HG03159 (cell line): Measurements from ENCODE around the gene GBA2.

Experiments
- ATAC-seq: cut with Tn5 transposase; IDR thresholded peaks from one replicate; pipeline ENCODE4 v1.9.1; 2021; ENCODE audit warnings: mild to moderate bottlenecking, moderate library complexity; ENCODE audit not compliant: unreplicated experiment

GBA2 gene

GRCh38 chr9:35718721-35719511 lies 30.1 kb downstream of the GBA2 start:
- no peak for ATAC-seq

DNA sequence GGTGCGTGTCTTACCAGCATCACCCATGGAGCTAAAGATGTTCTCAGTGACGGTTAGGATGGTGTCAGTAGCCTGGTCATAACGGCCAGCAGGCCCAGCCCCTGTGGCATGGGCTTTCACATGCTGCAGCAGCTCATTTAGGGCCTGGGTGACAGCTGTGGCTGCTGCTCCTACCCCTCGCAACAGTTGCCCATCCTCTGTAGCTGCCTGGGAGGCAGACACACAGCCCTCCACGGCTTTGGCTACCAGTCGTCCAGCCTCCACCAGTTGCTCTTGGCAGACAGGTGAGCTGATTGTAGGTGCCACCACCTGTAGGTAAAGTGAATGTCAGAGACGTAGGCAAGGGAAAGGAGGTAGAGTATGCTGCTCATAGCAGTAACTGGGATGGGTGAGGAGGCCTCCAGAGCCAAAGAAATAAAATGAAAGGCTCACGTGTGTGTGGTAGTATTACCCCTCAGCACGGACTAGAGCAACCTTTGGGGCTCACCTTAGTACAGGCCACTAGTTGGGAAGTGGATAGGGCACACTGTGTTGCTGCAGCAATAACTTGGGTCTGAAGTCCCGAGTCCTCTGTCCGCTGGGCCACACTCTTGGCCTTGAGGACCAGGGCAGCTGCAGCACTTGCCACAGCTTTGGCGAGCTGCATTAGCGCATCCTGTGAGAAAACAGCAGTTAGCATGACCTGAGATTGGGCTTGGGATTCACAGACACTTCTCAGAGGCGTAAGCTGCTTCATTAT lies 31.7 kb downstream of the GBA2 start:
- ATAC-seq = no peak

DNA sequence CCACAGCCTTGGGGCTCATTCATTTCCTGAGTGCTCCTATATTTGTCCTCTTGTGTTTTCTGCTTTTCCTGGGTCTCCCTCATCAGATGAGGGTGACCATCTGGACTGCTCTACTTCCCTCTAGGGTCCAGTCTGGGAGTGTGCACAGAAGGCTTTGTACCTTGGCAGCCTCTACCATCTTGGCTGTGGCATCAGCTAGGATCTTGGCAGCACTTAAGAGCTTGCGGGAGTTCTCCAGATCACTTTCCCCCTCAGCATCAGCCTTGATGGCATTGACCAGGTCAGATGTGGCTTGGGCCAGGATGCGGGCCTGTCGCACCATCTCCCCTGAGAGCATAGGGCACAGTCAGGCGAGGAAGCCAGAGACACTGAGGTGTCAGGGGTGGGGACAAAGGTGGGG lies 32.8 kb downstream of the GBA2 start:
- no peak for ATAC-seq

DNA sequence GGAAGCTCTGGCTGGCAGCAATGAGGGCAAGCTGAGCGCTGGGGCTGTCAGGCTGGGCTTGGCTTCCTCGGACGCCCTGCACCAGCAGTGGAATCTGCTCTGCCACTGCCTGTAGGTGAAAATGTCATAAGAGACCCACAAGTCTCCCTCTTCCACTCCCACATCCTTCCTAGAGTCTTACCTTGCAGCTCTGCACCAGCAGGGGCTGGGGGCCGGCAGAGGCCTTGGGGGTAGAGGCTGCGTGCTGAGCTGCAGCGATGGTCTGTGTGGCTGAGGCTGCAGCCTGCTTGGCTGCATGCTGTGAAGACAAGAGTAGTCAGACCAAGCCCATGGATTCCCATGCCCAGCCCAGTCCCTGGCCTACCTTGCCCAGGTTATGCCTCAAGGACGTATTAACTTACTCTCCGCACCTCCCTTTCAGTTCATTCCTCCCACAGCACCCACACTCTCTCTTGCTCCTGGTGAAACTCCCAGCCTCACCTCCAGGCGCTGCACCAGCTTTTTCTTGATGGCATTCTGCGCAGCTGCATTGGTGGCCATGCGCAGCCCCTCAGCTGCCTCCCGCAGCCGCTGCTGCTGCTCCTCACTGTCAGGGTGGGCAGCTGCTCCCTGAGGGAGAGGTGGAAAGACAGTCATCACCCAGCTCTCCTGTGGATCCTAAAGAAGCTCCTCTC lies 34.3 kb downstream of the GBA2 start:
- ATAC-seq = no peak

- no peak for ATAC-seq
Measured at GRCh38 chr9:35714123-35714522, 34.9 kb downstream of the GBA2 start.

DNA sequence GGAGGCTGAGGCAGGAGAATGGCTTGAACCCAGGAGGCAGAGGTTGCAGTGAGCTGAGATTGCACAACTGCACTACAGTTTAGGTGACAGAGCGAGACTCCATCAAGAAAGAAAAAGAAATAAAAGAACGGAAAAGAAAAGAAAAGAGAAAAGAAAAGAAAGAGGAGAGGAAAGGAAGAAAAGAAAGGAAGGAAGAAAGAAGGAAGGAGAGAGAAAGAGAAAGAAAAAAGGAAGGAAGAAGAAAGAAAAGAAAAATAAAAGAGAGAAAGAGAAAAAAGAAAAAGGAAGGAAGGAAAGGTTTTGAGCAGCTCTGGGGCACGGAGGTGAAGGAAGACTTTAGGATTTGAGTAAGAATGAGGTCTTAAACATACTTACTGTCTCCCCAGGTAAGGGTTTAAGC lies 35.5 kb downstream of the GBA2 start:
- no peak for ATAC-seq

DNA sequence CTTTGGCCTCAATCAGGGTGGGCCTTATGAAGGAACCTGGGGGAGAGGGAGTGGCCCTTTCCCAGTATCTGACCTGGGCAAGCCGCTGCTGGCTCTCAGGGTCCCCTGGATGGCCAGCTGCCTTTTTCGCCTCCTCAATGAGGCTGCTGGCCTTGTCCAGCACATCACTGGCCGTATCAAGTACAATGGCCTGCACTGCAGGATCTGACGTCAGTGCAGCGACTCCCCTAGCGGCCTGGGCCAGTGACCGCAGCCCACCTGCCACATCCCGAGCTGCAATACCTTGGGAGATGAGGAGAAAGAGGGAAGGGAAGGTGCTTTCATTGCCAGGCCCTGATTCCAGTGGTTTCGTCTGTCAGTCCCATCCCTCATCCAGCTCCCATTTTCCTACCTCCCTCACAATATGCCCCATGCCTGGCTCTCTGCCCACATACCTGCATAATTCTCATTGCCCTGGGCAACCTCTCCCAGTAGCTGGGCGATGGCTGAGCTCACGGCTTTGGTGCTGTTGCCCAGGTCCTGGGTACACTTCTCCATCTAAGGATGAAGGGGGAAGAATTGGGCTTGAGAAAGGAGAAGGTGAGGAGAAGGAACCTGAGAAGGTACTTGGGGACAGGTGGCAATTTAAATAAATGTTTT lies 36.1 kb downstream of the GBA2 start:
- ATAC-seq = no peak

- no peak for ATAC-seq
Measured at GRCh38 chr9:35711501-35712428, 37.3 kb downstream of the GBA2 start.

GRCh38 chr9:35710818-35711500 lies 38.1 kb downstream of the GBA2 start:
- ATAC-seq = no peak

DNA sequence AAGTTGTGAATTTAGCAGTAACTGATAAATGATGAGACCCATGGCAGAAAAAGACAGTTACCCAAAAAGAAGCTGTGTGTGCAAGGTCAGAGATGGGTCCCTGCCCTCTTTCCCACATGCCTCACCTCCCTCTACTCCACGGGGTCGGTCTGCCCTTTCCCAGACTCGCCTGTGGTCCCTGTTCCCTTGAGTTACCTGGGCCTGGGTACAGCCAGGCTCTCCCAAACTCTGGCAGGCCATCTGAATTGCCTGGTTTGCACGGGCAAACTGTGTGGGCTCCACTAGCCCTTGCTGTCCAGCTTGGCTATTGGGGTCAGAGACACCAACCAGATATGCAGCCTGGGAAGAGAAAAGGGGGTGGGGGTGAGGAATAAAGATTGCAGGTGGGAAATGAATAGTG lies 40.9 kb downstream of the GBA2 start:
- no peak for ATAC-seq

DNA sequence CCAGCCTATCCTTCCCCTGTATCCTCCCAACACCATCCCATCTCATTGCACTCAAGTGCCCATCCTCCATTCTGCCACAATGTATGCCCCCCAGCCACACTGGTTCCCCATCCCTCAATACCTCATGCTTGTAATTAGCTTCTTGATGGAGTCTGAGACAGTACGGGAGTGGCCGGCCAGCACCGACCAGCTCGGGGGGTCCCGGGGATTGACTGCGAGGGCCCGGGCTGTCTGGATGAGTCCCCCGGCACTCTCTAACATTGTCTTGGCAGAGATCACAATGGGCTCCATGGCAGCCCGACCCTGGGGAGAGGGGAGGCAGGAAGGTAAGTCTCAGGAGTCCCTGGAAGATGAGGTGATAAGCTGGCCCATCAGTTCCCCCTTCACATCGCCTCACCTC lies 42.1 kb downstream of the GBA2 start:
- no peak for ATAC-seq

DNA sequence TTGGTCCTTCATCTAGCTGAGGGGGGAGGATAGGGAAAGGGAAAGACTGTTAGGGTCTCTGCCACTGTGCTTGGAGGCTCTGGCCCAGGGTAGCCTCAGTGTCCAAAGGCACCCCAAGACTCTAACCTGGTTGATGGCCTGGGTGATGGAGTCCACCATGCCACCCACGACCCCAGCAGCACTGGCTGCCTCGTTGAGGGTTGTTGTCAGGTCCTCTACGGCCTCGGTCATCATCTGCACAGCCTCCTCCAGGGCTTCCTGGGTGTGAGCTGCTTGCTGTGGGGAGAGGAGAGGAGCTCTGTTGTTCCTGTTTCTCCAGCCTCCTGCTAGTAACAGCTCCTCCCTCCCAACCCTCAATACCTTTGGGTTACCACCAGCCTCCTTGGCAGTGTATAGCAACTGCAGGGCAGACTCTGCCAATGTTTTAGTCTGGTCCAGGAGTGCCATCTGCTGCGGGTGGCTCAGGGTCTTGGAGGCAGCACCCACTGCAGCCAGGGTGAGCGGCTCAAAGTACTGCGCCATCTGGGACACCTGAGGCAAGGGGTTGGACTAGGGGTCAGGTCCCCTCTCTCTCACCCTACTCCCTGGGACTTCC lies 43.1 kb downstream of the GBA2 start:
- ATAC-seq = no peak

GRCh38 chr9:35705372-35705771 lies 43.7 kb downstream of the GBA2 start:
- ATAC-seq = no peak

DNA sequence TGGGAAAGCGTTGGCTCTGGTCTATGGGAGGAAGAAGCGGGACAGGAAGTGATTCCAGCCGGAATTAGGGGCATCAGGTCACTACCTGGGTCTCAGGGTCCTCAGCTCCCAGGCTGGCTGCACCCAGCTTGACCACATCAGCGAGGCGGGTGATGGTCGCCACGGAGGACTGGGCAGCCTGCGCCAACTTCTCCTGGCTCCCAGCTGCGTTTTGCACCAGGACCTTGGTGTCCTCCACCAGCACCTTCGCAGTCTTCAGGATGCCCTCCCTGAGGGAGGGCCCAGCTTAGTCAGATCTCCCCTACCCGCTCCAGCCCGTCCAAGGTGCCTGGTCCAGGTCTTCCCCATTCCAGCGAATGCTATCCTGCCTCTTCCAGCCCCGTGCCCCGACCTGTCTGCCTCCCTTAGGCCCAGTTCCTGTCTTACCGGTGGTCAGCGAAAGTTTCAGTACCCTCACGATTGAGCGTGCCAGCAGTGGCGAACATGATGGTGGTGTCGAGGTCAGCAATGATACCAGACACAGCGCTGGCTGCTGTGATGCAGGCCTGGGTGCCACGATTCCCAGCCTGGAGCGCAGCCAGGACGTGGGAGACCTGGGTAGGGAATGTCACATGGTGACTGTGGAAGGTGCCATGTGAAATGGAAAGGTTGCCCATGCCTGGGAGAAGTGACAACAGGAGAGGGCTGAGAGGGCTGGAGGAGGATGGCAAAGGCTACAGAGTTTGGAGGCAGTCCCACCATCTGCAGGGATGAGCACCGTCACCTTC lies 44.9 kb downstream of the GBA2 start:
- no peak for ATAC-seq

DNA sequence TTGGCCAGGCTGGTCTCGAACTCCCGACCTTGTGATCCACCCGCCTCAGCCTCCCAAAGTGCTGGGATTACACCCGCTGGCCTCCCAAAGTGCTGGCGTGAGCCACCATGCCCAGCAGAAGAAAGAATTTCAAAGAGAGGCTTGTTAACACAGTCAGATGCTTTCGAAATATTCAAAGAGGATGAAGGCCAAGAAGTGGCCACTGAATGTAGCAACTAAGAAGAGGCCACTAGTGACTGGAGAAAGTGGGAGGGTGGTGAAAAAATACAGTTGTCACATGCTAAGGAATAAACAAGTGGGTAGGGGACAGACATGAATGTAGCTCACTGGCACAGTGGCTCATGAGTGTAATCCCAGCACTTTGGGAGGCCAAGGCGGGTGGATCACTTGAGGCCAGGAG lies 46.3 kb downstream of the GBA2 start:
- no peak for ATAC-seq

DNA sequence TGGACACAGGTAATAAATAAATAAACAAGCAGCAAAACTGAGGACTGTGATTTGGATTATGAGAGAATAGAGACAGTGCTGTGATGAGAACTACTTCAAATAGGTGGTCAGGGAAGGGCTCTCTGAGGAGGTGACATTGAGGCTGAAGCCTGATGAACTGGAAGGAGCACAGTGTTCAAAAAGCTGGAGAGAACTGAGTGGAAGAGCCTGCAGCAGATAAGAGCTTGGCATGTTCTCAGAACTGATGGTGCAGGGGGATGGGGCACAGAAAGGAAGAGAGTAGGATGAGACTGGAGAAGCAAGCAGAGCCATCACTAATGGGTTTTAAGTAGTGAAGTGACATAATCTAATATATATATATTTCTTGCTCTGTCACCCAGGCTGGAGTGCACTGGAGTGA lies 48.1 kb downstream of the GBA2 start:
- ATAC-seq = no peak

GRCh38 chr9:35700031-35700430 lies 49.0 kb downstream of the GBA2 start:
- no peak for ATAC-seq

GRCh38 chr9:35698231-35698630 lies 50.8 kb downstream of the GBA2 start:
- ATAC-seq = no peak

GRCh38 chr9:35697486-35697885 lies 51.5 kb downstream of the GBA2 start:
- no peak for ATAC-seq
